ENCODE results near the gene PSMA6. TPM values are rescaled to one million over a fixed set of nuclear protein-coding genes. Genes with fewer than 3 reads are reported as not detected.
"Not testable (repeated sequence)": the region's sequence is repeated elsewhere in the genome, so short reads cannot be mapped to it uniquely, and the experiment has no call there.

Gene PSMA6
- total and polyA plus RNA-seq, 2 of the 13 experiments (the other 11 are each of a cell fraction or from before 2014, with no cell fraction given): 525 to 1,109 TPM

GRCh38 chr14:35336171-35336493 lies 44.0 kb downstream of the PSMA6 start:
- 9% methylated on average over 3 of the region's 3 CpGs for WGBS (ENCODE audit: low lambda C conversion rate)
- DNase-seq (ENCODE audit: low spot score); H3K9me3 ChIP-seq (ENCODE audit: low read length); H3K27me3 ChIP-seq (ENCODE audit: control insufficient read depth in 1 of 2, insufficient read depth in 2 of 2, low read length in 2 of 2); ATAC-seq; H3K36me3 ChIP-seq (replicated peaks in 1 of 2; ENCODE audit: control insufficient read depth in 1 of 2, insufficient read depth in 2 of 2, low read length in 2 of 2); H4K20me1 ChIP-seq (ENCODE audit: insufficient read depth, low read length); H3K79me2 ChIP-seq (ENCODE audit: insufficient read depth, low read length); BruUV-seq (replicated peaks); in situ Hi-C loops (cut with HindIII; ENCODE audit: extremely low pct_ligation_motif_present, low pct_unique_long_range_greater_than_20kb); H2AFZ ChIP-seq (ENCODE audit: low read length); FAIRE-seq; TF ChIP-seq LCORL (CRISPR knock-in tag; IDR thresholded peaks at IDR 0.05): not testable (repeated sequence)
- CTCF ChIA-PET (ENCODE audit: low intra/inter-chr PET ratio, low total read pairs): interaction anchor here (0.9 to 1.7 kb wide), 3 partner anchors 48 to 71 kb away, joined by 3 to 4 read pairs (median 4); partner anchors contain the start of gene NFKBIA
- peak overlapping the region; percentile 99 for H3K4me2 ChIP-seq (ENCODE audit: low read depth, low read length)
- POLR2A ChIA-PET: interaction anchor here (0.5 to 15.5 kb wide), 28 partner anchors 10 to 356 kb away, joined by 3 to 473 read pairs (median 6); partner anchors contain the start of genes NFKBIA, PPP2R3C, PRORP and PSMA6
- H3K9ac ChIP-seq (ENCODE audit: insufficient read depth, low read depth, low read length): peak overlapping the region; percentile 73
- peak overlapping the region; percentile 72 for H3K27ac ChIP-seq (ENCODE audit: extremely low read length, insufficient read depth, low read length)
- peak overlapping the region; percentile 48 to 71 (median 52) for H3K4me3 ChIP-seq (replicated peaks in 1 of 3; ENCODE audit: insufficient read depth in 1 of 3, low read depth in 2 of 3, low read length in 3 of 3)
- peaks cover 95% of the 10 kb centered on the region for H3K4me1 ChIP-seq (ENCODE audit: insufficient read depth, low read length)
- intact Hi-C loops (cut with micrococcal nuclease; ENCODE audit: unreplicated experiment): loop anchor here (1.0 to 5.0 kb wide), 7 partner anchors 11 to 354 kb away; partner anchors contain the start of genes FAM177A1, NFKBIA and SRP54
- TF ChIP-seq ATAD3A (CRISPR knock-in tag; IDR thresholded peaks at IDR 0.05): 0 out of 2 replicates have a peak, but pooled peaks have one; percentile 12
- TF ChIP-seq CHD4 (IDR thresholded peaks at IDR 0.05; ENCODE audit: borderline replicate concordance, low read length): 0 out of 2 replicates have a peak, but pooled peaks have one; percentile 27
- TF ChIP-seq FUBP1 (CRISPR knock-in tag; IDR thresholded peaks at IDR 0.05; ENCODE audit: borderline replicate concordance): peak; percentile 66
- peak; percentile 5; the same call in 1 of the 2 replicates for TF ChIP-seq NFATC3 (CRISPR knock-in tag; IDR thresholded peaks at IDR 0.05)
- peak; percentile 32; the same call in 1 of the 2 replicates for TF ChIP-seq TBP (CRISPR knock-in tag; IDR thresholded peaks at IDR 0.05)
- TF ChIP-seq, protein P1, sequence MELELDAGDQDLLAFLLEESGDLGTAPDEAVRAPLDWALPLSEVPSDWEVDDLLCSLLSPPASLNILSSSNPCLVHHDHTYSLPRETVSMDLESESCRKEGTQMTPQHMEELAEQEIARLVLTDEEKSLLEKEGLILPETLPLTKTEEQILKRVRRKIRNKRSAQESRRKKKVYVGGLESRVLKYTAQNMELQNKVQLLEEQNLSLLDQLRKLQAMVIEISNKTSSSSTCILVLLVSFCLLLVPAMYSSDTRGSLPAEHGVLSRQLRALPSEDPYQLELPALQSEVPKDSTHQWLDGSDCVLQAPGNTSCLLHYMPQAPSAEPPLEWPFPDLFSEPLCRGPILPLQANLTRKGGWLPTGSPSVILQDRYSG (CRISPR knock-in tag; IDR thresholded peaks at IDR 0.05): 0 out of 2 replicates have a peak, but pooled peaks have one; percentile 54
- 0 out of 2 replicates have a peak, but pooled peaks have one; percentile 16 for TF ChIP-seq ZNF569 (CRISPR knock-in tag; IDR thresholded peaks at IDR 0.05; ENCODE audit: borderline replicate concordance)
- TF ChIP-seq LCORL (IDR thresholded peaks at IDR 0.05): 0 out of 2 replicates have a peak, but pooled peaks have one; percentile 10
- 0 out of 2 replicates have a peak, but pooled peaks have one; percentile 5 for TF ChIP-seq ZNF24 (IDR thresholded peaks at IDR 0.05)
- TF ChIP-seq ZBTB8A (CRISPR knock-in tag; IDR thresholded peaks at IDR 0.05; ENCODE audit: borderline replicate concordance, low read depth): 0 out of 2 replicates have a peak, but pooled peaks have one; percentile 9
- TF ChIP-seq ZNF598 (CRISPR knock-in tag; IDR thresholded peaks at IDR 0.05; ENCODE audit: borderline replicate concordance): 0 out of 2 replicates have a peak, but pooled peaks have one; percentile 1
- 0 out of 2 replicates have a peak, but pooled peaks have one; percentile 20 for TF ChIP-seq NCOA5 (CRISPR knock-in tag; IDR thresholded peaks at IDR 0.05)
- TF ChIP-seq ZNF20 (CRISPR knock-in tag; IDR thresholded peaks at IDR 0.05): peak; percentile 88; the same call in 1 of the 2 replicates
- TF ChIP-seq, protein P2, sequence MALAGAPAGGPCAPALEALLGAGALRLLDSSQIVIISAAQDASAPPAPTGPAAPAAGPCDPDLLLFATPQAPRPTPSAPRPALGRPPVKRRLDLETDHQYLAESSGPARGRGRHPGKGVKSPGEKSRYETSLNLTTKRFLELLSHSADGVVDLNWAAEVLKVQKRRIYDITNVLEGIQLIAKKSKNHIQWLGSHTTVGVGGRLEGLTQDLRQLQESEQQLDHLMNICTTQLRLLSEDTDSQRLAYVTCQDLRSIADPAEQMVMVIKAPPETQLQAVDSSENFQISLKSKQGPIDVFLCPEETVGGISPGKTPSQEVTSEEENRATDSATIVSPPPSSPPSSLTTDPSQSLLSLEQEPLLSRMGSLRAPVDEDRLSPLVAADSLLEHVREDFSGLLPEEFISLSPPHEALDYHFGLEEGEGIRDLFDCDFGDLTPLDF (CRISPR knock-in tag; IDR thresholded peaks at IDR 0.05): peak; percentile 3; the same call in 1 of the 2 replicates
- TF ChIP-seq ETS1 (CRISPR knock-in tag; IDR thresholded peaks at IDR 0.05): 0 out of 2 replicates have a peak, but pooled peaks have one; percentile 23
- peak; percentile 31; the same call in 1 of the 2 replicates for TF ChIP-seq ZNF775 (CRISPR knock-in tag; IDR thresholded peaks at IDR 0.05; ENCODE audit: borderline replicate concordance)
